BE2C (cell line): Measurements from ENCODE around the gene UBR3.

Experiments used
- DNase-seq: peaks from one replicate; pipeline ENCODE4 v3.0.0-alpha.2; 2020
- H3K27me3 ChIP-seq: fragments of 250-450 bp; sonication (Bioruptor Pico); 2 replicates; pipeline ENCODE4 v1.5.1; 2020; ENCODE audit warnings: mild to moderate bottlenecking
- H3K36me3 ChIP-seq: fragments of 250-450 bp; sonication (Bioruptor Pico); 2 replicates; pipeline ENCODE4 v1.5.1; 2020; ENCODE audit warnings: mild to moderate bottlenecking
- H3K4me1 ChIP-seq: fragments of 250-450 bp; sonication (Bioruptor Pico); 2 replicates; pipeline ENCODE4 v1.5.1; 2020
- H3K4me3 ChIP-seq: 2 replicates; pipeline ENCODE4 v1.5.1; 2011; ENCODE audit warnings: low read depth, low read length
- H3K9me3 ChIP-seq: fragments of 250-450 bp; sonication (Bioruptor Pico); 2 replicates; pipeline ENCODE4 v1.5.1; 2020
- TF ChIP-seq, protein P1 (sequence below): IDR thresholded peaks from 2 replicates; pipeline ENCODE4 v1.5.1; 2012; ENCODE audit warnings: mild to moderate bottlenecking, low read depth, low read length

UBR3 gene

DNA sequence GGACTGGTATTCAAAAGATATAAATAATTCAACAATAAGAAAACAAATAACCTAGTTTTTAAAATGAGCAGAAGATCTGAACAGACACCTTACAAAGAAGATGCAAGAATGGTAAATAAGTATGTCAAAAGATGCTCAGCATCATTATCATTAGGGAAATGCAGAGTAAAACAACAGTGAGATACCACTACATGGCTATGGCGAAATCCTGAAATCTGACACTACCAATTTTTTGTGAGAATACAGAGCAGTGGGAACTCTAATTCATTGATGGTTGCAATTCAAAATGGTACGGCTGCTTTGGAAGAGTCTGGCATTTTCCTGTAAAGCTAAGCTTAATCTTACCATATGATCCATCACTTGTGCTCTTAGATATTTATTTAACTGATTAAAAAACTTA, 151.8 kb downstream of the UBR3 start:
- Histone ChIP-seq H3K4me1 (no peaks in the 10 kb centered on the region), H3K9me3 (no peaks in the 10 kb centered on the region), H3K36me3 (no peaks in the 10 kb centered on the region), H3K4me3 (no peak overlapping the region), H3K27me3 (no peaks in the 10 kb centered on the region)
- TF ChIP-seq, protein P1, sequence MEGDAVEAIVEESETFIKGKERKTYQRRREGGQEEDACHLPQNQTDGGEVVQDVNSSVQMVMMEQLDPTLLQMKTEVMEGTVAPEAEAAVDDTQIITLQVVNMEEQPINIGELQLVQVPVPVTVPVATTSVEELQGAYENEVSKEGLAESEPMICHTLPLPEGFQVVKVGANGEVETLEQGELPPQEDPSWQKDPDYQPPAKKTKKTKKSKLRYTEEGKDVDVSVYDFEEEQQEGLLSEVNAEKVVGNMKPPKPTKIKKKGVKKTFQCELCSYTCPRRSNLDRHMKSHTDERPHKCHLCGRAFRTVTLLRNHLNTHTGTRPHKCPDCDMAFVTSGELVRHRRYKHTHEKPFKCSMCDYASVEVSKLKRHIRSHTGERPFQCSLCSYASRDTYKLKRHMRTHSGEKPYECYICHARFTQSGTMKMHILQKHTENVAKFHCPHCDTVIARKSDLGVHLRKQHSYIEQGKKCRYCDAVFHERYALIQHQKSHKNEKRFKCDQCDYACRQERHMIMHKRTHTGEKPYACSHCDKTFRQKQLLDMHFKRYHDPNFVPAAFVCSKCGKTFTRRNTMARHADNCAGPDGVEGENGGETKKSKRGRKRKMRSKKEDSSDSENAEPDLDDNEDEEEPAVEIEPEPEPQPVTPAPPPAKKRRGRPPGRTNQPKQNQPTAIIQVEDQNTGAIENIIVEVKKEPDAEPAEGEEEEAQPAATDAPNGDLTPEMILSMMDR = no peak
- no peak for DNase-seq

DNA sequence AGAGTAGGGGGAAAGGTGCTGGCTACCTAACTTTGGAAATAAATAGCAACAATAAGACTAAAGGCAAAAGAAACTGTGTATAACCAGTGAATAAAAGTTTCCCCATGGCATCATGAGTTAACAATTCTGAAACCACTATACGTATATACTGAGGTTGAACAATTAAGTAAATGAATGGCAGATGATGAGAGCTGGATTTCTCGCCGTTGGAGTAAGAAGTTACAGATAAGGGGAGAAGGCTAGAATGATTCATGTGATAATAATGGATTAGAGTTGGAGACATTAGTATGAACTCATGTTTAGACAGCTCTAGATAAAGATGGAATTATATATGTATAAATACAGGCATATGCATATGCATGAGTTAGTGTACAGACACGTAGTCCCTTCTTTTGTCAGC, 152.7 kb downstream of the UBR3 start:
- Histone ChIP-seq H3K4me1 (no peaks in the 10 kb centered on the region), H3K4me3 (no peak overlapping the region), H3K9me3 (no peaks in the 10 kb centered on the region), H3K27me3 (no peaks in the 10 kb centered on the region), H3K36me3 (no peaks in the 10 kb centered on the region)
- no peak for DNase-seq
- TF ChIP-seq, protein P1 = no peak

DNA sequence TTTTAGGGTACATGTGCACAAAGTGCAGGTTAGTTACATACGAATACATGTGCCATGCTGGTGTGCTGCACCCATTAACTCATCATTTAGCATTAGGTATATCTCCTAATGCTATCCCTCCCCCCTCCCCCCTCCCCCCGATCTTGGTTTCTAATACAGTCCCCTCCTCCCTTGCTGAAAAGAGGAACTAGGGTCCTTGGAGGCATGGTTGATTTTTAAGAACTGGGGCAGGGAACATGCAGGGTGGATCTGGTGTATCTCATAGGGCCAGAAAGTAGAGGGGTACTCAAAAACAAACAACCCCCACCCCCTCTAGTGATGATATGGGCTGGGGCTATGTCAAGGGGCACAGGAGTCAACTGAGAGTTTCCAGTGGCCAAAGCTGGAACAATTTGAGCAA, 153.4 kb downstream of the UBR3 start:
- no peak overlapping the region for H3K4me3 ChIP-seq
- no peak for DNase-seq
- H3K36me3 ChIP-seq = no peaks in the 10 kb centered on the region
- H3K4me1 ChIP-seq = no peaks in the 10 kb centered on the region
- TF ChIP-seq, protein P1 = no peak
- no peaks in the 10 kb centered on the region for H3K9me3 ChIP-seq
- no peaks in the 10 kb centered on the region for H3K27me3 ChIP-seq

DNA sequence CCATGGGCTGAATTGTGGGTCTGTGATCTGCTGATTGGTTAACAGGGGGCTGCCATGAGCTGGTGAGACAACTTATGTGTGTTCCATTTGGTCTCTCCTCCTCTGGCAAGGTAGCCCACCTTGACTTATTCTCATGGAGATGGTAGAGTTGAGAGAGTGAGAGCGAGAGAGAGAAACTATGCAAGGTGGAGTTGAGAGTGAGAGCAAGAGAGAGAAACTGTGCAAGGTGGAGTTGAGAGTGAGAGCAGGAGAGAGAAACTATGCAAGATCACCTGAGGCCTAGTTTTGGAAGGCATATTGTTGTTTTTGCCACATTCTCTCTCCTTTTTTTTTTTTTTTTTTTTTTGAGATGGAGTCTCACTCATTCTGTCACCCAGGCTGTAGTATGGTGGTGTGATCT, 155.7 kb downstream of the UBR3 start:
- no peak for DNase-seq
- Histone ChIP-seq H3K36me3 (no peaks in the 10 kb centered on the region), H3K4me1 (no peaks in the 10 kb centered on the region), H3K9me3 (no peaks in the 10 kb centered on the region), H3K27me3 (no peaks in the 10 kb centered on the region), H3K4me3 (no peak overlapping the region)
- TF ChIP-seq, protein P1 = no peak

DNA sequence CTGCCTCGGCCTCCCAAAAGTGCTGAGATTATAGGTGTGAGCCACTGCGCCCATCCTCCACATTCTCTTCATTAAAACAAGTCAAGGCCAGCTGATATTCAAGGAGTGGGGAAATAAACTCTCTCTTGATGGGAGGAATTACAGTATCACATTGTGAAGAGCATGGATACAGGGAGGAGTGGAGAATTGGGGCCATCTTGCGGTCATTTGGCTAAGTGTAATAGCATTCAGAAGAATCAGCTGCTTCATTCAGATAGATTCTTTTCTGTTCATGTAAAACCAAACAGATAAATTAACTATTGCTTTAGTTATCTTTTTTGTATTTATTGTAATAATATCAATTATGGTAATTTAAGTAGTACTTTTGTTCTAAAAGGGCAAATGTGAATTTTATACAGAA, 156.3 kb downstream of the UBR3 start:
- no peaks in the 10 kb centered on the region for H3K36me3 ChIP-seq

DNA sequence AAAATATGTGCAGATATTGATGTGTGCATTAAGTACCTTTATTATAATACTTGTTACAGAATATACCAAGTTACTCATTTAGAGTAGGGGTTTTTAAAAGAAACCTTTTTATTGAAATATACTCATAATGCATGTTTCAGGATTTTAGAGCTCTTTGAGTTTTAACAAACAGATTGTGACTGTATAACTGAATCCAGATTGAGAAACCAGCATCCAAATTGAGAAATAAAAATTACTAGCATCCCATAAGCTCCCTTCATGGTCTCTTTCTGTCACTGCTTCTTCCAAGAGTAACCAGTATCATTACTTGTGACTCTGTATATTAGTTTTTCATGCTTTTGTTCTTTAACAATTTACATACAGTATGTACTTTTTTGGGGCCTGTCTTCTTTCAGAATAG, 156.9 kb downstream of the UBR3 start:
- no peaks in the 10 kb centered on the region for H3K4me1 ChIP-seq
- H3K4me3 ChIP-seq = no peak overlapping the region
- H3K36me3 ChIP-seq = no peaks in the 10 kb centered on the region
- no peak for DNase-seq
- H3K27me3 ChIP-seq = no peaks in the 10 kb centered on the region
- TF ChIP-seq, protein P1 = no peak
- no peaks in the 10 kb centered on the region for H3K9me3 ChIP-seq

More for the DNA sequence above, 156.3 kb downstream of the UBR3 start:
- Histone ChIP-seq H3K4me1 (no peaks in the 10 kb centered on the region), H3K4me3 (no peak overlapping the region), H3K9me3 (no peaks in the 10 kb centered on the region), H3K27me3 (no peaks in the 10 kb centered on the region)
- TF ChIP-seq, protein P1 = peak; percentile 60
- peak; percentile 25 for DNase-seq
